COR-L47 (cell line): Measurements from ENCODE around the gene FBXO3.

Source experiments
- DNase-seq: peaks from one replicate; lab custom pipeline; 2025; lab: John Stamatoyannopoulos, UW

The FBXO3 gene

GRCh38 chr11:33701302-33702230 is 72.8 kb downstream of the FBXO3 start:
- DNase-seq: no peak

GRCh38 chr11:33700502-33701271 is 73.6 kb downstream of the FBXO3 start, which contains the start of gene C11orf91:
Gene C11orf91, minus strand, starts transcription at chr11:33700826. Its CDS starts 86 bp downstream, at chr11:33700740.
- DNase-seq: peak; percentile 94

DNA sequence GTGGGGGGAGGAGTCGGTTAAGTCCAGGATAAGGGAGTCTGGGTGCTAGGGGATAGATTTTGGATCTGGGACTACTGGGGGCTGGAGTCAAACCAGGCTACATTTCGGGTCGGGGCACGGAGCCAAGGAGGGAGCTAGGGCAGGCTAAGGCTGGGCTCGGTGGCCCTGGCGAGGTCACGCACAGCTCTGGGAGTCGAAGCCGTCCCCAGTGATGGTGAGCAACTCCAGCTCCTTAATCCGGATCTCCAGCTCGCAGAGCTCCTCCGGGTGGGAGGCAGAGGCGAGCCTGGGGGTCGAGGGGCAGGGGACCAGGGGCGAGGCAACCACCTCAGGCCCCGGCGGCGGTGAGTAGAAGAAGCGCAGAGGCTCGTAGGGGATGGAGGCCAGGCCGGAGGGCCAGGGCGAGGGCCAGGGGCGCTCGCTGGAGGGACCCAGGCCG is 74.2 kb downstream of the FBXO3 start:
- DNase-seq: no peak

DNA sequence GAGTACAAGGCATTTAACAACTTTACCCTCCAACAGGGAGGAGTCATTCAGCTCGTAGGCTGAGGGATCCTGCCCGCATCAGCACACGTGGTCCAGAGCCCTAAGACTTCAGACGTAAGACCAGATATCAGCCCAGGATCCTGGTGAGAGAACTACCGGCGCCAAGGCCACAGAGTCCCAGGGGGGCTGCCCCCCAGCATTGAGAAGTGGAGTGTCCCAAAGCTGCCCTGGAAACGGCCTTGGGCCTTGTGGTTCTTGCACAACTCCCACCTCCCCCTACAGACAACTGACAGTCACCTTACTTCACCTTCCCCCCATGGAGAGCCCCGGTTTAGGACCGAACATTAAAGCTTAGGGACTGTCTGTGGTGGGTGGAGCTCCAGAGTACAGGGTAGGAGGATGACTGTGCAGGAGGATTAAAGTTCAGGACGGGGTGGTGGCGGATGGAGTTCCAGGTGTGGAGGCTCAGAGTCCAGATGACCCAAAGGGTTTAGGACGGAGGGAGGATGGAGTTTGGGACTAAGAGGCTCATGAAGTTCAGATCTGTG is 74.7 kb downstream of the FBXO3 start:
- no peak for DNase-seq

DNA sequence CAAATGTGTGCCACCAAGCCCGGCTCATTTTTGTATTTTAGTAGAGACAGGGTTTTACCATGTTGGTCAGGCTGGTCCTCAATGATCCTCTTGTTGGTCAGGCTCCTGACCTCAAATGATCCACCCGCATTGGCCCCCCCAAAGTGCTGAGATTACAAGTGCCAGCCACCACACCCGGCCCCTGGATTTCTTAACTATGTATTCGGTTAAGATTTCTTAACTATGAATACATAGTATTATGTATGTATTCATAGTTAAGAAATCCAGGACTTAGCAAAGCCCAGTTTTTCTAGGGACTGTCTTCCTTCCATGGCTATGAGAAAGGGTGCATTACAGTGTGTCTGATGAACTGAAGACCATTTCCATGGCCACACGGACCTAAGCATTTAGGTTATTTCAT is 75.4 kb downstream of the FBXO3 start:
- no peak for DNase-seq

DNA sequence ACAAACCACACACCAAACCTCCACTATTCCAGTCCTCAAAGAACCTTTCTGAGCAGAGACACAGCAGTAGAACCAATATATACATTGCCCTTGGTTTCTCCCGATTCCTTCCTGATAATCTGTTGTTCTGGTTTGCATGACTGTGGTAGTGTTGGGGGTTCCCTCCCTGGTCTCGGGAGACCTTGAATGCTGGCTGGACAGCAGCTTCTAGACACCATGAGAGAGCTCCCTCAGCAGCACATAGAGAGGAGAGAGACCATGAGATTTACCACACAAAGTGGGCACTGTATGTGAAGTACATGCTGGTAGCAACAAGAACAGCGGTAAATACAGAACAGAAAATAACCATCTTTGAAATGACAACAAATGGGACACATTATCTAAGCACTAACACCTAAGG is 76.3 kb downstream of the FBXO3 start:
- DNase-seq: no peak

DNA sequence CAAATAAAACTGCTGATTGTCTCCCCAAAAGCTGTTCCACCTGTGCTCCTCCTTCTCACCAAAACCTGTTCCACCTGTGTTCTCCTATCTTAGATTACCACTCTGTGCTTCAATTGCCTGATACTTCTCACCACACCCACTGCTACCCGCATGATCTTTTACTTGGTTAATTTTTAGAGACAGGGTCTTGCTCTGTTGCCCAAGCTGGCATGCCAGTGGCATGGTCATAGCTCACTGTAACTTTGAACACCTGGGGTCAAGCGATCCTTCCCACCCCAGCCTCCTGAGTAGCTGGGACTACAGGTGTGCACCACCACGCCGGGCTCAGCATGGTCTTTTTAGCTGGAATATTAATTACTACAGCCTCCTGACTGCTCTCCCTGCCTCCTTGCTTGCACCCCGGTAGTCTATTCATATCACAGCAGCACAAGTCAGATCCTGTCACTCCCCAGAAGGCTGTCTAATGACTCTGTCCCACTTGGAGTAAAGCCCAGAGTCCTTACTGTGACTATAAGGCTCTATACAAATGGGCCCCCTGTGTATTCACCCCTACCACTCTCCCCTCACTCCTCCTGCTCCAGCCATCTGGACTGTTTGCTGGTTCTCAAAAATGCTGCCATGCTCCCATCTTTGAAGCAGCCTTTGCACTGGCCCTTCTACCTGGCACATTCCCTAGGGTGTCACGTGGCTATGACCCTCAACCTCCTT is 77.2 kb downstream of the FBXO3 start:
- peak; percentile 19 for DNase-seq

DNA sequence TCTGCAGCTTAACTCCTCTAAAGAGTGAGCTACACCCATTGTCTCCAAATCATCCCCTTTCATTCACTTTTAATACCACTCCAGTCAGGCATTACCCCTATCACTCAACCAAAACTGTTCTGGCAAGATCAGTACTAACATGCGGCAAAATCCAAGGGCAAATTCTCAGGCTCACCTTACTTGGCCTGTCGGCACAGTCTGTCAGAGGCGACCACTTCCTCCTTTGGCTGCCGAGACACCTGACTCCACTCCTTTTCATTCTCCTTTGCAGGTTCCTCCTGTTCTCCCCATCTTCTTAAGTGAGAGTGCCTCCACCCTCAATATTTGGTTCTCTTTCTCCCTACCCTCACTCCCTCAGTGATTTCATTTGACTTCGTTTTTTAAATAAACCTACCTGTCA is 77.9 kb downstream of the FBXO3 start:
- no peak for DNase-seq

DNA sequence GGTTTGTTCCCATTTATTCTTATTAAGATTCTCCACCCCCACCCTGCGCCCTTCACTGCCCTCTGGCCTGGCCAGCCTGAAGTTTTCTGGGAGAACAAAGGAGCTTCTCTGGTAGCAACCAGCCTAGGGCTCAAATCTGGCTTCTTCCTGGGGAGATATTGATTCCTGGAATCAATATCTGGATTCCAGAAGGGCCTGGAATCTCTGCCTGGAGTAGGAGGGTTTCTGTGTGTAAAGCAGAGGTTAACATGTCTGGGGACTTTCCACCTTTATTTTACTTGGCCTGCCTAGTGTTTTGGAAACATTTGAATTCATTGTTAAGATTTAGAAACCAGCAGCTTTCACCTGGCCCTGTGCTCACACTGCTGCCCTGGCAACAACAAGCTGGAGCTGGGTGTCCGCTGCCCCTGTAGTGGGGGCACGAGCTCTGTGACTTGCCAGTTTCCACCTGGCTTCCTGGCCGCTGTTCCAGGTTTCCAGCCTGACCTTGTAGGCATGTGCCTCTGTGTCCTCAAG is 79.2 kb downstream of the FBXO3 start:
- peak; percentile 31 for DNase-seq

DNA sequence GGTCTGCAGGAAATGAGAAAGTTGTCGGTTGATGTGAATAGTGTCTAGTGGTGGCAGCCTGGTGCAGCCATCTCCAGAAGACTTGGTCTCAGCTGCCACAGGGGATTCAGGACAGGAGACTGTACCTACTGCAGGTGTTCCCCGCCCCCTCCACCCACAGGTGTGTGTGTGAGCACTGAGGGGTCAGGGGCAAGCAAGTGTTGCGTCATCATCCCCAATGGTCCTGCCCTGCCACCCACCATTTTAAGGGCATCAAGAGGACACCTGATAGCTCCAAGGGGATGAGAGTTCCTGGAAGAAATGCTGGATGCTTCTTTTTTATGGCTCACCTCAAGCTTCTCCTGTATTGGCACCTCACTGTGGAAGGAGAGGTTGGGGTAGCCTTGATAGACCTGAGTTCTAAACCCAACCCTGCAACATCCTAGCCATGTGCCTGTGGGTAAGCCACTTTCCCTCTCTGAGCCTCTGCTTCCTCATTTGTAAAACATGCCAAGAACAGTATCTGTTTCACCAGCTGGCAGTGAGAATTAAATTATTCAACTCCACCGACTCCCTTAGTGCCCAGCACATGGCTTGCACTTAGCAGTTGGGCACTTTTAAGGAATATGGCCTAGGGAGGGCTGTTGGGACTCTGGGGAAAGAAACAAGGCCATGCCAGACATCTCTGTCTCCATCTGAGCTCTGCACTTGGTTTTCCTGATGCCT is 79.8 kb downstream of the FBXO3 start:
- no peak for DNase-seq

DNA sequence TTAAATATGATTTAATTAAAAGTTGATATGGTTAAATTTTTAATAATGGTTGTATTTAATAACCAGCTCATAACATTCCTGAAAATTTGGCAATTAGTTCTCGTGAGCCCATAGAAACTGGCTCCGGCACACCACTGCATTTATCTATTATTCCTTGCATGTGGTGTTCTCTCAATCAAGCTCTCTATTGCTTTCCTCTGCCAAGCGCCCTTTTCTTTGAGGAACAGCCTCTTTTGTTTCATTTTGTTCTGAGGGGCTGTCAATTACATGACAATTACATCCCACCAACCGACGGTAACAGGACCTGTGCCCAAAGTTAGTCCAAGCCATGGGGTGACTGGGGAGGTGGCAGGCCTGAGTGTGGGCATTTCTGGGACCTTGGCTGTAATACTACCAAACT is 81.8 kb downstream of the FBXO3 start:
- DNase-seq: no peak

- peak; percentile 91 for DNase-seq
These were observed 82.3 kb downstream of the FBXO3 start for GRCh38 chr11:33692013-33692504.

DNA sequence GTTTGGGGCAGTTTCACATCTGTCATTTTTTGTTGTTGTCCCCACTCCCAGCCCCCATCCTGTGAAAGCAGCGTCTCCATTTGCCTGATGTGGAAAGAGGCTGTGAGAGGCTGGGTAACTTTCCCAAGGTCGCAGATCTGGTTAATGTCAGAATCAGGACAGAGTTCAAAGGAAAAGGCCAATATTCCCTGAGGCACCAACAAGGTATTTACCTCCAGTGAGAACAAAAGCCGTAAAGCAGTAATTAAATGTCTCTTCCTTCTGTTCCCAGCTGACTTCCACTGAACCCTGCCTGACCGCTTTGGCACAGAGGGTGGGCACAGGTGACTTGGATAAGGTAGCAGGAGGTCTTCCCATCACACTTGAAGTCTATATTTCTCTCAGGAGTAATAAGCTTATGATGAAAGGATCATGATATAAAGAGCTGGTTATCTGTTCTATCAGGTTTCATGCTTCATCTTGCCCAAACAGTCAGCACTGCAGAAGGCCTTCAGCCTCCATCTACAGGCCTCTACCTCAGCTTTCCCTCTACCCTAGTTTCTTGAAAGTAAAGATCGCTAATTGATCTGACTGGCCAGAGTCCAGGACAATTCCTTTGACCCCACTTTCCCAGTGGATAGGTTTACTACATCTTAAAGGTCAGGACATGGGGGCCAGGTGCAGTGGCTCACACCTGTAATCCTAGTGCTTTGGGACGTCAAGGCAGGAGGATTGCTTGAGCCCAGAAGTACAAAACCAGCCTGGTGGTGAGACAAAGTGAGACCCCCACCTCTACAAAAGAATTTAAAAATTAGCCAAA is 83.1 kb downstream of the FBXO3 start:
- DNase-seq: no peak
